Glutamatergic neuron (in vitro differentiated cells): Measurements from ENCODE around the gene RING1. TPM values are rescaled to one million over a fixed set of nuclear protein-coding genes. Genes with fewer than 3 reads are reported as not detected.

Source experiments
- DNase-seq: peaks from one replicate; pipeline ENCODE4 v3.0.0; 2022
- H3K27ac Mint-ChIP-seq: one replicate; pipeline ENCODE4 v1.8.0; 2020; ENCODE audit warnings: mild to moderate bottlenecking, mixed read lengths, inconsistent platforms; ENCODE audit not compliant: unreplicated experiment
- H3K27me3 Mint-ChIP-seq: one replicate; pipeline ENCODE4 v1.8.0; 2020; ENCODE audit warnings: mild to moderate bottlenecking, moderate library complexity, mixed read lengths, inconsistent platforms; ENCODE audit not compliant: unreplicated experiment
- H3K36me3 Mint-ChIP-seq: one replicate; pipeline ENCODE4 v1.8.0; 2020; ENCODE audit warnings: mild to moderate bottlenecking, mixed read lengths, inconsistent platforms; ENCODE audit not compliant: unreplicated experiment
- H3K4me1 Mint-ChIP-seq: one replicate; pipeline ENCODE4 v1.8.0; 2020; ENCODE audit warnings: mild to moderate bottlenecking, low read depth, mixed read lengths, inconsistent platforms; ENCODE audit not compliant: unreplicated experiment
- H3K4me3 Mint-ChIP-seq: one replicate; pipeline ENCODE4 v1.8.0; 2020; ENCODE audit warnings: mild to moderate bottlenecking, mixed read lengths, inconsistent platforms; ENCODE audit not compliant: unreplicated experiment
- H3K9me3 Mint-ChIP-seq: one replicate; pipeline ENCODE4 v1.8.0; 2020; ENCODE audit warnings: mild to moderate bottlenecking, moderate library complexity, mixed read lengths, inconsistent platforms; ENCODE audit not compliant: unreplicated experiment
- CTCF ChIP-seq: fragments of 200-600 bp; sonication (generic); IDR thresholded peaks from one replicate; pipeline ENCODE4 v1.5.0; 2021; ENCODE audit not compliant: partially characterized antibody, unreplicated experiment
- total RNA-seq: library from RNA; stranded (reverse); fragmentation: NEBNext Ultra II Directional; extraction: Animal tissue kit (Norgen Biotek cat#: 25700); gene quantifications from one replicate; pipeline ENCODE4 v1.2.1, GENCODE V29; 2021; ENCODE audit not compliant: unreplicated experiment

The RING1 gene
- total RNA-seq, 1 donor from 2014 or later = 37.3 TPM

GRCh38 chr6:33176906-33177305, 31.4 kb upstream of the RING1 start:
- no peak for DNase-seq
- Mint-ChIP-seq H3K4me3 (no peak overlapping the region), H3K36me3 (no peaks in the 10 kb centered on the region), H3K27ac (no peak overlapping the region), H3K4me1 (no peaks in the 10 kb centered on the region), H3K9me3 (peaks cover 6% of the 10 kb centered on the region), H3K27me3 (peaks cover 11% of the 10 kb centered on the region)
- TF ChIP-seq CTCF = no peak

GRCh38 chr6:33177552-33178446, 30.5 kb upstream of the RING1 start:
- no peak overlapping the region for H3K27ac Mint-ChIP-seq
- H3K27me3 Mint-ChIP-seq = peaks cover 9% of the 10 kb centered on the region
- H3K4me3 Mint-ChIP-seq = no peak overlapping the region
- no peaks in the 10 kb centered on the region for H3K4me1 Mint-ChIP-seq
- peaks cover 6% of the 10 kb centered on the region for H3K9me3 Mint-ChIP-seq
- DNase-seq = no peak
- no peaks in the 10 kb centered on the region for H3K36me3 Mint-ChIP-seq
- TF ChIP-seq CTCF = no peak

GRCh38 chr6:33178755-33179475, 29.4 kb upstream of the RING1 start:
- TF ChIP-seq CTCF = no peak
- Mint-ChIP-seq H3K36me3 (no peaks in the 10 kb centered on the region), H3K4me3 (no peak overlapping the region), H3K4me1 (no peaks in the 10 kb centered on the region), H3K9me3 (peaks cover 6% of the 10 kb centered on the region), H3K27ac (no peak overlapping the region), H3K27me3 (peaks cover 9% of the 10 kb centered on the region)
- no peak for DNase-seq

- no peak overlapping the region for H3K4me3 Mint-ChIP-seq
- H3K4me1 Mint-ChIP-seq = no peaks in the 10 kb centered on the region
- peaks cover 4% of the 10 kb centered on the region for H3K9me3 Mint-ChIP-seq
- H3K27ac Mint-ChIP-seq = no peak overlapping the region
- H3K36me3 Mint-ChIP-seq = no peaks in the 10 kb centered on the region
- H3K27me3 Mint-ChIP-seq = peaks cover 14% of the 10 kb centered on the region
- no peak for DNase-seq
- no peak for TF ChIP-seq CTCF
These were observed 27.2 kb upstream of the RING1 start for GRCh38 chr6:33181141-33181540.

- Mint-ChIP-seq H3K27me3 (peaks cover 17% of the 10 kb centered on the region), H3K9me3 (peaks cover 4% of the 10 kb centered on the region), H3K27ac (no peak overlapping the region), H3K36me3 (peaks cover 3% of the 10 kb centered on the region), H3K4me3 (no peak overlapping the region), H3K4me1 (no peaks in the 10 kb centered on the region)
- DNase-seq = no peak
- no peak for TF ChIP-seq CTCF
These were observed 25.1 kb upstream of the RING1 start for GRCh38 chr6:33183071-33183683.
